22Rv1 (cell line): ENCODE measurements around the gene DTWD1.
"Not testable (repeated sequence)": the region's sequence is repeated elsewhere in the genome, so short reads cannot be mapped to it uniquely, and the experiment has no call there.

Source experiments
- ZFX ChIP-seq: fragments of 450-650 bp; IDR thresholded peaks from 2 replicates; pipeline ENCODE4 v1.6.1; 2017; ENCODE audit warnings: antibody characterized with exemption, borderline replicate concordance
- TF ChIP-seq, protein P1 (sequence below): fragments of 450-650 bp; IDR thresholded peaks from 2 replicates; pipeline ENCODE4 v1.5.1; 2017; ENCODE audit warnings: mild to moderate bottlenecking

- not testable (repeated sequence) for TF ChIP-seq ZFX
- TF ChIP-seq, protein P1, sequence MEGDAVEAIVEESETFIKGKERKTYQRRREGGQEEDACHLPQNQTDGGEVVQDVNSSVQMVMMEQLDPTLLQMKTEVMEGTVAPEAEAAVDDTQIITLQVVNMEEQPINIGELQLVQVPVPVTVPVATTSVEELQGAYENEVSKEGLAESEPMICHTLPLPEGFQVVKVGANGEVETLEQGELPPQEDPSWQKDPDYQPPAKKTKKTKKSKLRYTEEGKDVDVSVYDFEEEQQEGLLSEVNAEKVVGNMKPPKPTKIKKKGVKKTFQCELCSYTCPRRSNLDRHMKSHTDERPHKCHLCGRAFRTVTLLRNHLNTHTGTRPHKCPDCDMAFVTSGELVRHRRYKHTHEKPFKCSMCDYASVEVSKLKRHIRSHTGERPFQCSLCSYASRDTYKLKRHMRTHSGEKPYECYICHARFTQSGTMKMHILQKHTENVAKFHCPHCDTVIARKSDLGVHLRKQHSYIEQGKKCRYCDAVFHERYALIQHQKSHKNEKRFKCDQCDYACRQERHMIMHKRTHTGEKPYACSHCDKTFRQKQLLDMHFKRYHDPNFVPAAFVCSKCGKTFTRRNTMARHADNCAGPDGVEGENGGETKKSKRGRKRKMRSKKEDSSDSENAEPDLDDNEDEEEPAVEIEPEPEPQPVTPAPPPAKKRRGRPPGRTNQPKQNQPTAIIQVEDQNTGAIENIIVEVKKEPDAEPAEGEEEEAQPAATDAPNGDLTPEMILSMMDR = not testable (repeated sequence)
These were observed 82.1 kb downstream of the DTWD1 start for GRCh38 chr15:49702982-49703381.
